A673 (cell line): ENCODE results near the gene DENND2D. TPM values are rescaled to one million over a fixed set of nuclear protein-coding genes. Genes with fewer than 3 reads are reported as not detected.

Experiments
- BruUV-seq: library from RNA; stranded (reverse); fragments of 400-500 nt; replicated peaks from 2 replicates; lab custom pipeline; 2021; lab: Mats Ljungman, UMichigan
- CTCF ChIA-PET: fragments of 300-600 bp; sonication (Branson Sonifier 250); formaldehyde crosslinking; loops from one replicate; lab custom pipeline; 2022; ENCODE audit warnings: antibody characterized with exemption; lab: Charles Lee
- POLR2A ChIA-PET: fragments of 300-600 bp; sonication (Branson Sonifier 250); formaldehyde crosslinking; loops from one replicate; lab custom pipeline; 2022; ENCODE audit warnings: antibody characterized with exemption; ENCODE audit not compliant: low non-redundant PET; lab: Charles Lee
- DNase-seq: peaks from one replicate; pipeline ENCODE4 v3.0.0-alpha.2; 2015; ENCODE audit warnings: low spot score
- H3K27ac ChIP-seq: fragments of 200-600 bp; sonication (generic); 2 replicates; pipeline ENCODE4 v1.5.1; 2016; ENCODE audit warnings: mixed run types, low read depth, mild to moderate bottlenecking, mixed read lengths, antibody characterized with exemption, low read length; ENCODE audit not compliant: poor library complexity, severe bottlenecking
- H3K27me3 ChIP-seq: fragments of 200-600 bp; sonication (generic); replicated peaks from 2 replicates; pipeline ENCODE4 v1.6.1; 2017; ENCODE audit warnings: mixed run types, low read depth, mild to moderate bottlenecking, mixed read lengths, antibody characterized with exemption, low read length; ENCODE audit not compliant: insufficient read depth, poor library complexity
- H3K36me3 ChIP-seq: fragments of 200-600 bp; sonication (generic); 2 replicates; pipeline ENCODE4 v1.6.1; 2016; ENCODE audit warnings: mixed run types, mild to moderate bottlenecking, mixed read lengths, antibody characterized with exemption, low read length; ENCODE audit not compliant: insufficient read depth, poor library complexity, severe bottlenecking
- H3K4me1 ChIP-seq: fragments of 200-600 bp; sonication (generic); 2 replicates; pipeline ENCODE4 v1.6.1; 2017; ENCODE audit warnings: mixed run types, mild to moderate bottlenecking, mixed read lengths, antibody characterized with exemption, low read length; ENCODE audit not compliant: insufficient read depth, poor library complexity, severe bottlenecking
- H3K4me3 ChIP-seq: fragments of 200-600 bp; sonication (generic); 2 replicates; pipeline ENCODE4 v1.5.1; 2016; ENCODE audit warnings: low read depth, mixed run types, mild to moderate bottlenecking, mixed read lengths, low read length; ENCODE audit not compliant: poor library complexity, severe bottlenecking
- H3K9me3 ChIP-seq: fragments of 200-600 bp; sonication (generic); 2 replicates; pipeline ENCODE4 v1.6.1; 2016; ENCODE audit warnings: mixed run types, low read depth, mild to moderate bottlenecking, mixed read lengths, antibody characterized with exemption, low read length; ENCODE audit not compliant: poor library complexity, severe bottlenecking
- CTCF ChIP-seq: fragments of 300-800, 200-600 bp; sonication (generic); conservative IDR thresholded peaks from 2 replicates; pipeline ENCODE4 v1.5.1; 2017; ENCODE audit warnings: low read depth, mild to moderate bottlenecking, antibody characterized with exemption, low read length, moderate library complexity, mixed read lengths
- EZH2 ChIP-seq: fragments of 200-600 bp; sonication (generic); IDR thresholded peaks from 2 replicates; pipeline ENCODE4 v1.6.1; 2017; ENCODE audit warnings: borderline replicate concordance, low read depth, mild to moderate bottlenecking, mixed read lengths, antibody characterized with exemption, low read length; ENCODE audit not compliant: poor library complexity, severe bottlenecking
- intact Hi-C: fragments of 100-400 bp; cut with micrococcal nuclease; formaldehyde crosslinking; loops from one replicate; pipeline ENCODE4 v1.10.0; 2022; ENCODE audit not compliant: unreplicated experiment
- total RNA-seq: library from RNA; stranded (reverse); gene quantifications from 2 replicates; pipeline ENCODE4 v1.2.3, GENCODE V29; 2021

The DENND2D gene
- total RNA-seq, 1 experiment from 2014 or later, result not detected

- DNase-seq, result no peak
- no TSS peak for BruUV-seq
- intact Hi-C loops, result no loop called here
- Histone ChIP-seq H3K4me1 (peaks cover 6% of the 10 kb centered on the region), H3K4me3 (no peak overlapping the region), H3K9me3 (no peaks in the 10 kb centered on the region), H3K36me3 (peaks cover 3% of the 10 kb centered on the region), H3K27me3 (no peaks in the 10 kb centered on the region), H3K27ac (no peak overlapping the region)
- ChIA-PET POLR2A (no interaction called here), CTCF (no interaction called here)
- TF ChIP-seq EZH2 (no peak), CTCF (no peak)
Observed at GRCh38 chr1:111162488-111162880, 38.0 kb downstream of the DENND2D start.

- intact Hi-C loops, result no loop called here
- TF ChIP-seq EZH2, result no peak
- no peak for TF ChIP-seq CTCF
- H3K9me3 ChIP-seq, result no peaks in the 10 kb centered on the region
- H3K4me1 ChIP-seq, result peaks cover 6% of the 10 kb centered on the region
- no TSS peak for BruUV-seq
- CTCF ChIA-PET, result no interaction called here
- H3K27me3 ChIP-seq, result no peaks in the 10 kb centered on the region
- no peak overlapping the region for H3K4me3 ChIP-seq
- peaks cover 3% of the 10 kb centered on the region for H3K36me3 ChIP-seq
- H3K27ac ChIP-seq, result no peak overlapping the region
- POLR2A ChIA-PET, result no interaction called here
- no peak for DNase-seq
Observed at GRCh38 chr1:111161843-111162487, 38.5 kb downstream of the DENND2D start.

- intact Hi-C loops, result no loop called here
Observed at GRCh38 chr1:111157431-111157830, 43.0 kb downstream of the DENND2D start.

More at GRCh38 chr1:111157431-111157830, 43.0 kb downstream of the DENND2D start:
- no peak for DNase-seq
- TF ChIP-seq CTCF (no peak), EZH2 (no peak)
- Histone ChIP-seq H3K4me3 (no peak overlapping the region), H3K9me3 (no peaks in the 10 kb centered on the region), H3K27ac (no peak overlapping the region), H3K36me3 (peaks cover 14% of the 10 kb centered on the region), H3K4me1 (peaks cover 4% of the 10 kb centered on the region), H3K27me3 (no peaks in the 10 kb centered on the region)
- ChIA-PET POLR2A (no interaction called here), CTCF (no interaction called here)
- no TSS peak for BruUV-seq
